Measurements from ENCODE around the gene POC1B.

POC1B gene

GRCh38 chr12:89494411-89495231 lies 31.2 kb downstream of the POC1B start:
- DNase-seq: no peak

DNA sequence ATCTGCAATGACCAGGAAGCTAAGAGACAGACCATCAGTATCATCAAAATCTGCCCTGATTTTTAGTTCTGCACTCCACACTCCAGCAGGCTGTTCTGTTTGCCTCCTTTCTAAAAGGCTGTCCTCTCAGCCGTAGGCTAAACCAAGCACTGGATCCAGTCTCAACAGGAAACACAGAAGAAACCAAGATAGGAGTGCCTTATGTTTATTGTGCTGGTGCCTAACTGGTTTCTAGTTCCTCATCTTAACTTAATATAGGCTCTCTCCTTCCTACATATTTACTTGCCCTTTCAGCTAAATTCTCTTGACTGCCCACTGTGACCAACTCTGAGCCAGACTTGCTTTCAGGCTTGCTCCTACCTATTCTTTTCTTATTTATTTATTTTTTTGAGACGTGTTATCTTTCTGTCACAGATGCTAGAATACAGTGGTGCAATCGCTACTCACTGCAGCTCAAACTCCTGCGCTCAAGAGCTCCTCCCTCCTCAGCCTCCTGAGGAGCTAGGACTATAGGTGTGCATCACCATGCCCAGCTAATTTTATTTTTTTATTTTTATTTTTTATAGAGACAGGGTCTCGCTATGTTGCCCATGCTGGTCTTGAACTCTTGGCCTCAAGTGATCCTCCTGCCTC lies 32.1 kb downstream of the POC1B start:
- no peak for DNase-seq

DNA sequence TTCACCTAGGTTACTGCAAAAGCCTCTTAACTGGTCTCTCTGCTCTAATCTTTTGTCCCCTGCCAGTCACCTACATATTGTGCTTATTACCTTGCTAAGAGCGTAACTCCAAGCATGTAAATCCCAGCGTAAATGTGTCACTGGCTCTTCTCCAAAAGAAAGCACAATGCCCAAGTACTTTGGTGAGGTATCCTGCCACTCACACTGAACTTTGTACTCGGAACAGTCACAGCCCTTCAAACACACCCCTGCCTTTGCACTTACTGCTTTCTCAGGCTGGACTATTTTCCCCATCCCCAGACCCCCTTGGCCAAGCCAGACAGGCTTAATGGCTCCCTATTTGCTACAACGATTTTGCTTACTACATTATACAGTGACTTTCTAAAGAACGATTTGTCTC lies 33.0 kb downstream of the POC1B start:
- no peak for DNase-seq

DNA sequence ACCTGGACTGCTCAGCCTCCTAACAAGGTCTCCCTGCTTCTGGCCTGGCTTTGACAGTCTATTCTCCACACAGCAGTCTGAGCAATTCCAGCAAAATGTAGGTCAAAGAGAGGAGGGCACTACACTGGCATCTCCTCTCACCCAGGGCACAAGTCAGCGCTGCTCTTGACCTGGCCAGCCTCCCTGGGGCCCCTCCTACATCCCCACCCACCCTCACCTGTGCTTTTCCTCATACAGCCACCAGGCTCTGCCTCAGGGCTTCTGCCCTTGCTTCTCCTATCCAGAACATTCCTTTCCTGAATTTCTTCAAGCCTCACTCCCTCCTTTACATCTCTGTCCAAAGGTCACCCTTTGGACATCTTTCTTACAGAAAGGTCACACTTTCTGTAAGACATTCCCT lies 34.9 kb downstream of the POC1B start:
- DNase-seq: no peak

- no peak for DNase-seq
Measured at GRCh38 chr12:89486264-89486663, 39.6 kb downstream of the POC1B start.

DNA sequence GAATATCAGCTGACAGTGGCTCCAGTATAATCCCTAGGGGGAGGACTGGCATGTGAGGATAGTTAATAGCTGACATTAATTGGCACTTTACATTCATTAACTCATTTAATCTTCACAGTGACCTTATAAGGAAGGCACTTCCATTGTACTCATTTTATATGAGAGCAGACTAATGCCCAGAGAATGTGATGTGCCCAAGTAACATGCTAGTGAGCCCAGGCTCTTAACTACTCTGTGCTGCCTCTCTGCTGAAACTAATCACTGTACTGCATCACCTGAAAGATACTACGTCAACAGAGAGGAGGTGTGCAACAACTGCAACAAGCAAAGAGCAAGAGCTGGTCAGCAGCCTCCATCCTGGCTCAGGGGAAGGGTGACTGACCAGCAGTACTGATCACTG lies 41.4 kb downstream of the POC1B start:
- no peak for DNase-seq

DNA sequence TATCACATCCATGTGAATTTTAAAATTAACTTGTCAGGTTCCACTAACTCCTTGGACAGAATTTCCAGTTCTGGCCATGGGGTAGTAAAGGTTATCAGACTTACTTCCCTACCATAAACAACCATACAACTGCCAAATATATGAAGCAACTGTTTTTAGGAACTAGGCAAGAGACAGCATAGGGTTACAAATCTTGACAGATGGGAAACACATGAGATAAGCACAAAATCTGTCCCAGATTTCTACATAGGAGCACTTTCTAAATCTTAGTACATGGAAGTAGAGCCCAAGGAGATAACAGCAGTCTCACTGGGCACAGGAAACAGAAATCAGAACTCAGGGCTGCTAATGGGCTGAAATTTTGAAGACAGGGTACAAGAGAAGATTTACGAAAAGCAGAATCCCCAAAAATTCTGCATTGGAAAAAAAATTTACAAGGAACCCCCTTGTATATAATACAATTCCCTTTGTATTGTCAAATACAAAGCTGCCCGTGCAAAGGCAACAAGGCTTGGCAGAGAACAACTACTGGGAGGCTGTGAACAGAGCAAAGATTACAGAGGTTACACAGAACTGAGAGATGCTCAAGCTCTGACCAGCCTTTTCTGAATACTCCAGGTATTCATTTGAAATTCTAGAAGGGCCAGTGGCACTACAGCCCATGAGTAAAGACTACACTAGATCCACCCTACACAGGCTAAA lies 44.5 kb downstream of the POC1B start:
- DNase-seq: no peak

GRCh38 chr12:89479982-89480381 lies 45.9 kb downstream of the POC1B start:
- DNase-seq: no peak

- DNase-seq: no peak
Measured at GRCh38 chr12:89477633-89478279, 48.1 kb downstream of the POC1B start.

DNA sequence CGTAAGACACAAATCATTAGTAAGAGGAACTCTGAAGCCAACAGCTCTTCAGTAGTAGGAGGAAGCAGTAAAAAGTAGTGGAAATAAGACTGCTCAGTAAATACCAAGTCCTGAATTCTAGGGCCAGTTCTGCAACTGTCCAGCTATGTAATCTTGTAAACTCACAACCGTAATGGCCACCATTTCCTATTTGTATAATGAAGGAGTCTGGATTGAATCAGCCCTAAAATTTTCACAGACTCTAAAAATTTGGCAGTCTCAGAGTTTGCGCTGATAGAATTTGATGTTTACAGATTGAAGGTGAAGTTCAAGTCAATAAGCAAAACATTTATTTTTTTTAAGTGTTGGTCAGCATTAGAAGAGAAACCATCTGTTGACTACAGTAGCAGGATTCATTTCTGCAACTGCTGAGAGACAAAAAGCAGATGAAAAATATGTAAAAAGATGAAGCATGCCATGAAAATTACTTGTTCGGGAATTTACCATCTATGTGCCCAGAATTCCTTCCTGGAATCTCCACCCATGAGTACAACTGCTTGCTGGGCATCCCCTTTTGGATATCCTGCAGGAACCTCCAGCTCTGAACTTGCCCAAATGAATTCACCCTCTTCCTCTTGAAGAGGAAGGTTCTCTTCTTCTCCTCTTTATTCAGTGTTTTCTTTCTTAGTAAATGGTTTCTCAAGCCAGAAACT lies 48.8 kb downstream of the POC1B start:
- no peak for DNase-seq

- DNase-seq: no peak
Measured at GRCh38 chr12:89476232-89476631, 49.6 kb downstream of the POC1B start.

DNA sequence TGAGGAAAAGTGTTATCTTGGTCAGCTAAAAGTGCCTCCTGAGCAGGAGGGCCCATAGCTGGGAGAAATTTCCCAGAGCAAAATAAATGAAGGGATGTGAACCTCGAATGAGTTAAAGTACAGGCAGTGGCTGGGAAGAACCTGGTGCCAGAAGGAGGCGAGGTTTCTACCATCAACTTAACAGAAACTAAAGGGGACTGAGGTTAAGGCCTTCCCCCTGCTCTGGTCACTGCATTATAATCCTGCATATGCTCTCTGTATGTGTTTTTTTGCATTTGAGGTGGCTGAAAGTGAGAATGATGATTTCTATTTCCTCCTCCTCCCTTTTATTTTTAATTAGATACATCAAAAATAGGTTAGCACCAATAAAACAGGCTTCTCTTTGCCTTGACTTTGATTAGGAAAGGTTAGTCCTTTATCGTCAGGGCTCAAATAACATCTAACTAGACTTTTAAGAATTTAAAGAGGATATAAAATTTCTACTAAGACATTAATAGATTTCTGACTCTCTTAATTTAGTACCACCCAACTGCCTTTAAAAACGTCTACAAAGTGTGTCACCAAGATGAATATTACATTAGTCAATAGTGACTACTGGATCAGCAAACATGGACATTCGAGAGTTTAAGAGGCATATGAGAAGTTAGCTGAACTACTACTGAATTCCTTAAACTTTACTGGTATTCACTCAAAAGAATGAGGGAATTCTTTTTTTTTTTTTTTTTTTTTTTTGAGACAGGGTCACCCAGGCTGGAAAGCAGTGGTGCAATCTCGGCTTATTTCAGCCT lies 50.5 kb downstream of the POC1B start:
- DNase-seq: no peak

DNA sequence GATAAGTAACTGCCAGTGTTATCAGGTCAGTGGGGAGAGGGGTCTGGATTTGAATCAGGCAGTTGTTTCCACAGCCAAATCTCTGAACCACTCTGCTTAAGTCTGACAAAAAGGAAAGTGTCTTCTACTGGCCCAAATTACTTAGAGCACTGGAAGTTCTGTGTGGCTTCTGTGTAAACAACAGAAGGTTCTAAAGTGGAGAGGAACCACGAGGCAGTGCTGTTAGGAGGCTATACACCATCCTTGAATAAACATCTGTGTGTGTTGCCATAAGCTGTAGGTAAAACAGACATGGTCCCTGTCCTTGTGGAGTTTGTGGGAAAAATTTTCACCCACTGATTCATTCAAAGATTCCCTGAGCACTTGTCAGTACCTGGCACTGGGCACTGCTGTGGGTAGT lies 51.2 kb downstream of the POC1B start:
- DNase-seq: no peak

GRCh38 chr12:89472508-89472907 lies 53.3 kb downstream of the POC1B start:
- no peak for DNase-seq

DNA sequence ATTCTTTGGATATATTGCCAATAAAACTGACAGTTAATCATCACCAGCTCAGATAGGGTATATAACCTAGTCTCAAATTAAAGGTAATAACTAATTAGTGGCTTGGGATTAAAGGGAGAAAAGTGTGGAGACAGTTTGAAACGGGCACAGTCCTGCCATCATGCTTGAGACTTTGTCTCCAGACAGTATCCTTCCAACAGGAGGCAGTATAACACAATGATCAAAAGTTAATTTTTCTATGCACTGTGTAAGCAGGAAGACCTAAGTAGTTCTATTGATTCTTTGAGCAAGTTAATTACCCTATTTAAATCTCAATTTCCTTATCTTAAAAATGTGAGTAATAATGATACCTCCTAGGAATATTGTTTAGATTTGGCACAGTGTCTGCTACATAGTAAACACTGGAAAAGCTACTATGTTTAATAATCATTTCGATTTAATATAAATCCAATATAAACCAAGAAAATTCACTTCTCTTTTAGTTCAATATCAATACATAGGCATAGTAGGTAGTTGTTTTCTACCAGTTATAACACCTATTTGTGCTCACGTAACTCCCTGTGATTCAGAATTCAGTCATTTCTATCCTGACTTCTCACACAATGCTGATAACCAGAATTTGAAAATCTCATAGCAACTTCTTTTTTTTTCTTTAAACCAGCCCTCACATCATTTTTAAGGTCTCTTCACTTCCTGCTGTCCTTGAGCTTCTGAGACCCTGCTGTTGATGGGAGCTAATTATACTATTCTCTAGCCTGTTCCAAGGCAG lies 54.9 kb downstream of the POC1B start:
- no peak for DNase-seq

GRCh38 chr12:89469361-89469760 lies 56.5 kb downstream of the POC1B start:
- DNase-seq: peak; percentile 34

- no peak for DNase-seq
Measured at GRCh38 chr12:89468648-89469326, 57.1 kb downstream of the POC1B start.

DNA sequence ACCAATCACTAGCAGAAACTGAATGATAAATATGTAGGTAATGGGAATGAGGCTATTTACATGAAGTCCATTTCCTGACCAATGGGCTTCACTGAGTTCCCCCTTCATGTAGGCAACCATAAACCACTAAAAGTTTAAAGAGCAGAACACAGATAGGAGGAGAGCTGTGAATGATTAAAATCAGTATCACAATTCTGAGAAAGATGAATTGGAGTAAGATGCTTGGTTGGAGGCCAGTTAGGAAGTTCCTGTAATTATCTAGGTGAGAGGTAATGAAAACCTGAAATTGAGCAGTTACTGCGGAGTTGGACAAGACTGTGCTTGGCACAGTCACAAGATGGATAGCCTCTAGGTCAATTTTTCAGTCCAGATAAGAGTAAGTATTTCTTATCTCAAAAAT lies 57.8 kb downstream of the POC1B start:
- DNase-seq: no peak

DNA sequence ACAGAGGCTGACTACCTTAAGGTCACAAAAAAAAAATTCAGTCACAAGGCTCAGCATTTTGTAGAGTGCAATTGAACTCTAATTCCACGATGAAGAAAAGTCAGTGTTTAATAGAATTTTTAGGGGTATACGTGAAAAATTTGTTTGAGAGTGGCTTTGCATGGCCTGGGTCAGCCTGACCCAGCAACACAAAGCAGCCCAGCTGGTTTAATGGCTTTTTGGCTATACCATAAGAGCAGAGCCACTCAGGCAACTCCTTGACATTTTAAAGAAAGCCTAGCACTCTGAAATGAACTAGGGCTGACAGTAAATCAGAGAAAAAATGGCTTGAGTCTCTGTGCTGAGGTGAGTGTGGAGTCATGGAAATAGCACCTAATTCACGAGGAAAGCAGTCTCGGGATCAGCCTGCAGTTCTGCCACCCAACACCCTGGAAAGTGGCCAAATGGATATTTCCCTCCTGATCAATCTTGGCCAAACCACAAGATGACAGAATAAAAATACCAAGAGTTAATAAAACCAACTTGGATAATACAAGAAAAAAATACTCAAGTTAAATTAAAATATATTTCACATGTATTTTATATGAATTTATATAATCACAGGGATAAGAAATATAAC lies 60.8 kb downstream of the POC1B start:
- no peak for DNase-seq

All from amniotic stem cell (primary cell).